Breast epithelium (tissue), 4 donors: ENCODE results near the gene KCTD10. TPM values are rescaled to one million over a fixed set of nuclear protein-coding genes. Genes with fewer than 3 reads are reported as not detected.
A peak's percentile ranks its signal among the peaks of the same experiment; 100 is the strongest.
"Not testable (repeated sequence)": the region's sequence is repeated elsewhere in the genome, so short reads cannot be mapped to it uniquely, and the experiment has no call there.

Experiments
- DNase-seq, 2 donors: peaks; one replicate each; pipeline ENCODE4 v3.0.0-alpha.2; 2019; ENCODE audit warnings: low spot score in 2 of 2
- H3K27ac ChIP-seq, 2 donors: fragments of 200-600 bp; sonication (generic) in 1 of 2; one replicate each; pipeline ENCODE4 v1.5.1; 2016 to 2019; ENCODE audit warnings: mild to moderate bottlenecking in 1 of 2
- H3K27me3 ChIP-seq, 2 donors: fragments of 200-600 bp; sonication (generic) in 1 of 2; one replicate each; pipeline versions ENCODE4 v1.5.1 to v1.6.0; 2017 to 2019; ENCODE audit warnings: control low read depth in 1 of 2, mild to moderate bottlenecking in 1 of 2
- H3K36me3 ChIP-seq: fragments of 200-600 bp; one replicate; pipeline ENCODE4 v1.5.1; 2019
- H3K4me1 ChIP-seq, 2 donors: fragments of 200-600 bp; sonication (generic); one replicate each; pipeline ENCODE4 v1.5.1; 2016 to 2019; ENCODE audit warnings: control low read depth in 1 of 2
- H3K4me3 ChIP-seq, 3 donors: fragments of 200-600 bp; sonication (generic); 1 replicate in 2 of 3; 2 replicates in 1 of 3; pipeline ENCODE4 v1.5.1; 2016 to 2019; ENCODE audit warnings: mild to moderate bottlenecking in 3 of 3, moderate library complexity in 2 of 3
- H3K9me3 ChIP-seq, 2 donors: fragments of 200-600 bp; sonication (generic) in 1 of 2; one replicate each; pipeline ENCODE4 v1.5.1; 2016 to 2019; ENCODE audit warnings: control low read depth in 1 of 2
- CTCF ChIP-seq, 3 donors: fragments of 450-650 bp; IDR thresholded peaks; one replicate each; pipeline ENCODE4 v1.5.1; 2016 to 2017; ENCODE audit warnings: antibody characterized with exemption in 3 of 3, mild to moderate bottlenecking in 3 of 3, moderate library complexity in 3 of 3
- POLR2A ChIP-seq: fragments of 450-650 bp; IDR thresholded peaks from one replicate; pipeline ENCODE4 v1.6.1; 2016; ENCODE audit warnings: antibody characterized with exemption, mild to moderate bottlenecking, moderate library complexity
- POLR2AphosphoS5 ChIP-seq, 3 donors: sonication (generic); formaldehyde crosslinking; IDR thresholded peaks; one replicate each; pipeline ENCODE4 v1.6.1; 2017; ENCODE audit warnings: antibody characterized with exemption in 3 of 3
- intact Hi-C: fragments of 100-400 bp; cut with DNase I; formaldehyde crosslinking; loops from one replicate; pipeline ENCODE4 v1.15.1; 2023; ENCODE audit warnings: low total_unique reads
- total RNA-seq, 3 donors: library from RNA; depleted of rRNA; stranded (reverse); fragments of >200 nt; gene quantifications; one replicate each; pipeline ENCODE4 v1.1.0, GENCODE V29; 2016

The KCTD10 gene
- total RNA-seq, 3 donors from 2014 or later: 65.3 to 86.2 (median 70.4) TPM

DNA sequence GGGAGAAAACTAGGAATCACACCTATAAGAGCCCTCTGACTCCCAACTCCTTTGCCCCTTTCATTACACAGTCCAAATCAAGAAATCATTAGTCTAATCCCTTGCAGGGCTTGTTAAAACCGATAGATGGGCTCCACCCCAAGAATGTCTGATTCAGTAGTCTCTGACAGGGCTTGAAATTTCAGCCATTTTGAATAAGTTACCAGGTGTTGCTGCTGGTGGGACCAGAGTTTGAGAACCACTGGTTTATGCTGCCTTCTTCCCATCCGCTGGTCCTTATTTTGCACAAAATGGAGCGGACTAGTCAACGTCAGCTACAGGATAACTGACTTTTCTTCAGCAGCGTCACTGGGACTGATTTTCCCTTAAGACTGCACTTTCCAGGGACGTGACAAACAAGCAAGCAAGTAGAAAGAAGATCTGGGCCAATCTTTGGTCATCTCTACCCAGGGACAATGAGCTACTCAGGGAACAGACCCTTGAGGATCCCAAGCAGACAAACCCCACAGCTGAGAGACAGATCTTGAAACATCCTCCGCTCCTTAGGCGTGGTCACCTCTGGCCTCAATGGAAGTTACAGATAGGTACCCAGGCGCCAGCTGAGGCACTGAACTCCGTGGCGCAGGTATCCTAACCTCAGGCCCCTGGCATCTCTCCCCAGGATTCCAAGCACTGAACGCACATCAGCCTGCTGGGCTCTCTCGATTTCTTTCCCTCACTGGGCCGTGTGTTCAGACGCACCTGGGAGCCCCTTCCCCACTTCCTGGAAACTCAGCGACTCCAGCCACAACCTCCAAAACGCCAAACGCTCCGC is 900 bp downstream of the KCTD10 start:
- intact Hi-C loops: no loop called here
- Histone ChIP-seq H3K36me3 (no peaks in the 10 kb centered on the region), H3K4me1 (peaks cover 4 to 7% of the 10 kb centered on the region in 2 donors), H3K27ac (peak overlapping the region; percentile 98 to 99), H3K4me3 (peak overlapping the region; percentile 93 to 96 (median 96)), H3K27me3 (no peaks in the 10 kb centered on the region), H3K9me3 (no peaks in the 10 kb centered on the region)
- TF ChIP-seq POLR2AphosphoS5 (IDR thresholded peaks at IDR 0.05) (no peak), CTCF (IDR thresholded peaks at IDR 0.05) (no peak), POLR2A (no peak)
- no peak for DNase-seq

DNA sequence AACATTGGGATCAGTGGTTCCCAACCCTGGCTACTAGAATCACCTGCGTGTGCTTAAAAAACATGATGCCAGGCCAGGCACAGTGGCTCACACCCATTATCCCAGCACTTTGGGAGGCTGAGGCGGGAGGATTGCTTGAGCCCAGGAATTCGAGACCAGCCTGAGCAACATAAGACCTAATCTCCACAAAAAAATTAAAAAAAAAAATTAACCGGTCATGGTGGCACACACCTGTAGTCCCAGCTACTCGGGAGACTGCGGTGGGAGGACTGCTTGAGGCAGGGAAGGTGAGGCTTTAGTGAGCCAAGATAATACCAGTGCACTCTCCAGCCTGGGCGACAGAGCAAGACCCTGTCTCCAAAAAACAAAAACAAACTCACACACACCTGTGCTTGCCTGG is 2.0 kb downstream of the KCTD10 start:
- no peaks in the 10 kb centered on the region for H3K9me3 ChIP-seq
- no peaks in the 10 kb centered on the region for H3K36me3 ChIP-seq
- DNase-seq: no peak
- H3K27me3 ChIP-seq: no peaks in the 10 kb centered on the region
- H3K4me3 ChIP-seq: peak overlapping the region in 2 of 3 donors; percentile 96
- intact Hi-C loops: no loop called here
- TF ChIP-seq CTCF (IDR thresholded peaks at IDR 0.05) (no peak), POLR2AphosphoS5 (IDR thresholded peaks at IDR 0.05) (no peak), POLR2A (no peak)
- H3K27ac ChIP-seq: peak overlapping the region in 1 of 2 donors; percentile 99
- H3K4me1 ChIP-seq: peaks cover 4 to 13% of the 10 kb centered on the region in 2 donors

GRCh38 chr12:109473526-109474270 is 3.4 kb downstream of the KCTD10 start:
- intact Hi-C loops, DNase-seq, H3K9me3 ChIP-seq, H3K27me3 ChIP-seq, H3K36me3 ChIP-seq: not testable (repeated sequence)
- Histone ChIP-seq H3K4me1 (peaks cover 3 to 13% of the 10 kb centered on the region in 2 donors), H3K27ac (peak overlapping the region in 1 of 2 donors; percentile 53), H3K4me3 (peak overlapping the region in 1 of 3 donors; percentile 9)

GRCh38 chr12:109473006-109473405 is 4.1 kb downstream of the KCTD10 start:
- H3K36me3 ChIP-seq: no peaks in the 10 kb centered on the region
- no peaks in the 10 kb centered on the region for H3K9me3 ChIP-seq
- H3K4me1 ChIP-seq: peaks cover 0 to 7% of the 10 kb centered on the region in 2 donors
- intact Hi-C loops: no loop called here
- no peak for TF ChIP-seq POLR2AphosphoS5 (IDR thresholded peaks at IDR 0.05)
- no peak for DNase-seq
- H3K27ac ChIP-seq: peak overlapping the region in 1 of 2 donors; percentile 53
- no peaks in the 10 kb centered on the region for H3K27me3 ChIP-seq
- H3K4me3 ChIP-seq: peak overlapping the region in 1 of 3 donors; percentile 9

DNA sequence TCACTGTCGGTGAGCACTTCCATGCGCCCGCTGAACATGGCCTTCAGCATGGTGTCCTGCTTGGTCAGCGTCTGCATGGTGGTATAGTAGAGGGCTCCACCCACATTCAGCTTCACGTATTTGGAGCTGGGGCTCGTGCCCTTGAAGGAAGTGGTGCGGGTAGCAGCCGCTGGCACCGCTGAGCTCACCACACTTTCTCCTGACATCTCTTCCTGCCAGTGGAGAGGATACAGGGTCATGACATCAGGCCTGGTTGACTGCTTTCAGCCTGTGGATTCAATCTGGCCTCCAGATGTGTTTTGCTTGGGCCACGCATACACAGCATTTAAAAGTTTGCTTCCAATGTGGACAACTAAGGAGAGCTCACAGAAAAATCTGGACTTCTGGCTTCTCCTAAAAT is 7.6 kb downstream of the KCTD10 start:
- H3K4me1 ChIP-seq: peaks cover 0 to 21% of the 10 kb centered on the region in 2 donors
- no peaks in the 10 kb centered on the region for H3K9me3 ChIP-seq
- H3K36me3 ChIP-seq: no peaks in the 10 kb centered on the region
- H3K27me3 ChIP-seq: no peaks in the 10 kb centered on the region
- H3K27ac ChIP-seq: peak overlapping the region in 1 of 2 donors; percentile 65
- no peak for DNase-seq
- intact Hi-C loops: no loop called here
- peak overlapping the region in 1 of 3 donors; percentile 10 for H3K4me3 ChIP-seq
- TF ChIP-seq POLR2A: no peak
- TF ChIP-seq POLR2AphosphoS5 (IDR thresholded peaks at IDR 0.05): no peak
- TF ChIP-seq CTCF (IDR thresholded peaks at IDR 0.05): no peak
